HG03565 (cell line): ENCODE data around the gene KTI12.
"Not testable (repeated sequence)": the region's sequence is repeated elsewhere in the genome, so short reads cannot be mapped to it uniquely, and the experiment has no call there.

Experiments used
- ATAC-seq: cut with Tn5 transposase; IDR thresholded peaks from one replicate; pipeline ENCODE4 v1.9.1; 2021; ENCODE audit warnings: mild to moderate bottlenecking, moderate library complexity; ENCODE audit not compliant: unreplicated experiment

KTI12 gene

GRCh38 chr1:52041551-52042185 lies 8.1 kb upstream of the KTI12 start:
- ATAC-seq, result no peak

DNA sequence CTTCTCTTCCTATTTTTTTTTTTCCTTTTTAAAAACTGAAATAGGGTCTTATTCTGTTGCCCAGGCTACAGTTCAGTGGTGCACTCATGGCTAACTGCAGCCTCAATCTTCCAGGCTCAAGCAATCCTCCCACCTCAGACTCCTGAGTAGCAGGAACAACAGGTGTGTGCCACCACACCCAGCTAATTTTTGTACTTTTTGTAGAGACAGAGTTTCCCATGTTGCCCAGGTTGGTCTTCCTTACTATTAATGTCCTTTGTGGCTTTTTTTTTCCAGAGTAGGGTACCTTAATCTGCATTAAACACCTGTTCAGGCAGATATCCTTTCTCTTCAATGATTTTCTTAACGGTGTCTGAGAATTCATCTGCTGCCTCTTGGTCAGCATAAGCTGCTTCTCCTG lies 4.3 kb upstream of the KTI12 start:
- no peak for ATAC-seq

DNA sequence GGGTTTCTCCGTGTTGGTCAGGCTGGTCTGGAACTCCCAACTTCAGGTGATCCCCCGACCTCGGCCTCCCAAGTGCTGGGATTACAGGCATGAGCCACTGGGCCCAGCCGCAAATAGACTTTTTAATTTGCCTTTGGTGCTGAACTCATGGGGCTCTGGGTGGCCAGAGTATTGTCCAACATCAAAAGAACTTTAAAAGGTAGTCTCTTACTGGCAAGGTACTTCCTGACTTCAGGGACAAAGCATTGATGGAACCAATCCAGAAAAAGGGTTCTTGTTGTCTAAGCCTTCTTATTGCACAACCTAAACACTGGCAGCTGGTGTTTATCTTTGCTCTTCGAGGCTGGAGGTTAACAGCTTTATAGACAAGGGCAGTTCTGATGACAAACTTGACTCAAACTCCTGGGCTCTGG lies 3.8 kb upstream of the KTI12 start:
- ATAC-seq, result no peak

- no peak for ATAC-seq
Measured at GRCh38 chr1:52034050-52034384, 407 bp upstream of the KTI12 start.

GRCh38 chr1:52032785-52033131 lies 852 bp downstream of the KTI12 start:
- ATAC-seq, result peak; percentile 31

GRCh38 chr1:52032124-52032784 lies 1.4 kb downstream of the KTI12 start:
- no peak for ATAC-seq

DNA sequence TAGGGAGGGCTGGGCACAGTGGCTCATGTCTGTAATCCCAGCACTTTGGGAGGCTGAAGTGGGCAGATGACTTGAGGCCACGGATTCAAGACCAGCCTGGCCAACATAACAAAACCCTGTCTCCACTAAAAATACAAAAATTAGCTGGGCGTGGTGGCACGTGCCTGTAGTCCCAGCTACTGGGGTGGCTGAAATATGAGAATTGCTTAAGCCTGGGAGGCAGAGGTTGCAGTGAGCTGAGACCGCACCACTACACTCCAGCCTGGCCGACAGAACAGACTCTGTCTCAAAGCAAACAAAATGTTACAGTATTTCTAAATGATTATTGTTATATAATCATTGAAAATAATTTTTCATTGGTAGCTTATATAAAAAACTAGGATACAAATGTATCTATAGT lies 4.8 kb downstream of the KTI12 start:
- ATAC-seq, result not testable (repeated sequence)

DNA sequence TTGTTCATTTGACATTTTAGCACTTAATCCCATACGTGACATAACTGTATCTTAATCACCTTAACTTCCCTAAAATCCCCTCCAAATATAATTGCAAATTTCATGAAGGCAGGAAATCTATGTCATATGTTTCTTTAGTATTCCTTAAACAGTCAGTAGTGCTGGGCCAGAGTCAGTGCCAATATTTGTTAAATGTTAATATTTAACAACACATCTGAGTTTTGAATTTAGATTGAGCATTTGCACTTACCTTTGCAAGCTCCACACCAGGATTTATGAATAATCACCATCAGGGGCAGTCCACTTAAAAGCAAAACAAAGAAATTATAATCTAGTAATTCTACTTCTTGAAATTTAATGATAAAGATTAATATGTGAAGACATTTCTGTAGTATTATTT lies 5.3 kb downstream of the KTI12 start:
- ATAC-seq, result no peak

DNA sequence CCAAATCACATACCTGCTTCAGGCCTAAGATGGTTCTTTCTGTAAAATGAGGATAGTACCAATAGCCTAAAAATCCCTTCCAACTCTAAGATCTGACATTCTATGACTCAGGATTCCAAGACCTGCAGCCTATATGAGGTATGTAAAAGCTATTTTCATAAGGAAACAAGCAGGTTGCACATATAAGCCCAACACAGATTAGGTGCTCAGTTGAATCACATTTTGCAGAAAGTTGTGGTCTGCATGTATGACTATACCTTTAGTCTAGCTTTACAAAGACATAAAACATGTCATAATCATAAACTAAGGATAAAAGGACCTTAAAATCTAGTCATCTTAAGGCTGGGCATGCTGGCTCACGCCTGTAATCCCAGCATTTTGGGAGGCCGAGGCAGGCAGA lies 7.3 kb downstream of the KTI12 start:
- no peak for ATAC-seq

DNA sequence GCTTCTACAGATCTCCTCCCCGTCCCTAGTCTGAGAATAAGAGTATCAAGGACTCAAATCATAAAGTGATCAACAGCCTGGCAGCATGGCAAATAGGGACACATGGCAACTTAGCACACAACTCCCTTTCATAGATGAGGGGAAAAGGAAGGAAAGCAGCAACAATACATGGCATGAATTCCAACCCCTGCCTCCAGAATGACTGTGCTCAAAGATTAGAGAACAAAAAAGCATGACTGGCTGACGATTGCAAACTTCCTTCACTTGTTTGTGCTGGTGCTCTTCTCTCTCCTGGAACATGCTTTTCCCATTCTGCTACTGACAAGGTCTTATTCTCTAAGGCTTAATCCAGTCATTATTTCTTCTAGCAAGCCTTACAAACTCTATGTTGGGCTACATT lies 11.5 kb downstream of the KTI12 start:
- no peak for ATAC-seq

- ATAC-seq, result no peak
Measured at GRCh38 chr1:52008071-52008809, 25.4 kb downstream of the KTI12 start.

DNA sequence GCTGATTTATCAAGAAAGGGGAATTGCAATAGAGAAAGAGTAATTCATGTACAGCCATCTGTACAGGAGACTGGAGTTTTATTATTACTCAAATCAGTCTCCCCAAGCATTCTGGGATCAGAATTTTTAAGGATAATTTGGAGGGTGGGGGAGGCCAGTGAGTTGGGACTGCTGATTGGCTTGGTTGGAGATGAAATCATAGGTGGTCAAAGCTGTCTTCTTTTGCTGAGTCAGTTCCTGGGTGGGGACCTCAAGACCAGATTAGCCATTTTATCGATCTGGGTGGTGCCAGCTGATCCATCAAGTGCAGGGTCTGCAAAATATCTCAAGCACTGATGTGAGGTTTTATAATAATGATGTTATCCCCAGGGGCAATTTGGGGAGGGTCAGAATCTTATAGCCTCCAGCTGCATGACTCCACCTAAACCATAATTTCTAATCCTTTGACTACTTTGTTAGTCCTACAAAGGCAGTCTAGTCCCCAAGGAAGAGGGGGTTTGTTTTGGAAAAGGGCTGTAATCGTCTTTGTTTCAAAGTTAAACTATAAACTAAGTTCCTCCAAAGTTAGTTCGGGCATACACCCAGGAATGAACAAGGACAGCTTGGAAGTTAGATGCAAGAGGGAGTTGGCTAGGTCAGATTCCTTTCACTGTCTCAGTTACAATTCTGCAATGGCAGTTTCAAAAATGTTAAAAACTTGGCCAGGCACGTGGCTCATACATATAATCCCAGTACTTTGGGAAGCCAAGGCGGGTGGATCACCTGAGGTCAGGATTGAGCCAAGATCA lies 26.2 kb downstream of the KTI12 start:
- no peak for ATAC-seq

GRCh38 chr1:52006081-52006553 lies 27.5 kb downstream of the KTI12 start:
- not testable (repeated sequence) for ATAC-seq

- not testable (repeated sequence) for ATAC-seq
Measured at GRCh38 chr1:52005548-52005947, 28.1 kb downstream of the KTI12 start.

DNA sequence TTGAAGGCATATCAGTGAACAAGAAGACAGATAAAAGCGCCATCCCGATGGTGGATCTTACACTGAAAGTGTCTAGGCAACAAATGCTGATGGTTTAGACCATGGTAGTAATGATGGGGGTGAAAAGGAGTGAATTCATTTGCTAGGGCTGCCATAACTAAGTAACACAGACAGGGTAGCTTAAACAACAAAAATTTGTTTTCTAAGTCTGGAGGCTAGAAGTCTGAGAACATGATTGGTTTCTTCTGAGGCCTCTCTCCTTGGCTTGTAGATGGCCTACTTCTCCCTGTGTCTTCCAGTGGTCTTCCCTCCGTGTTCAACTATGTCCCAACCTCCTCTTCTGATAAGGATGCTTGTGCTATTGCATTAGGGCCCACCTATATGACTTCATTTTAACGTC lies 29.7 kb downstream of the KTI12 start:
- ATAC-seq, result no peak

DNA sequence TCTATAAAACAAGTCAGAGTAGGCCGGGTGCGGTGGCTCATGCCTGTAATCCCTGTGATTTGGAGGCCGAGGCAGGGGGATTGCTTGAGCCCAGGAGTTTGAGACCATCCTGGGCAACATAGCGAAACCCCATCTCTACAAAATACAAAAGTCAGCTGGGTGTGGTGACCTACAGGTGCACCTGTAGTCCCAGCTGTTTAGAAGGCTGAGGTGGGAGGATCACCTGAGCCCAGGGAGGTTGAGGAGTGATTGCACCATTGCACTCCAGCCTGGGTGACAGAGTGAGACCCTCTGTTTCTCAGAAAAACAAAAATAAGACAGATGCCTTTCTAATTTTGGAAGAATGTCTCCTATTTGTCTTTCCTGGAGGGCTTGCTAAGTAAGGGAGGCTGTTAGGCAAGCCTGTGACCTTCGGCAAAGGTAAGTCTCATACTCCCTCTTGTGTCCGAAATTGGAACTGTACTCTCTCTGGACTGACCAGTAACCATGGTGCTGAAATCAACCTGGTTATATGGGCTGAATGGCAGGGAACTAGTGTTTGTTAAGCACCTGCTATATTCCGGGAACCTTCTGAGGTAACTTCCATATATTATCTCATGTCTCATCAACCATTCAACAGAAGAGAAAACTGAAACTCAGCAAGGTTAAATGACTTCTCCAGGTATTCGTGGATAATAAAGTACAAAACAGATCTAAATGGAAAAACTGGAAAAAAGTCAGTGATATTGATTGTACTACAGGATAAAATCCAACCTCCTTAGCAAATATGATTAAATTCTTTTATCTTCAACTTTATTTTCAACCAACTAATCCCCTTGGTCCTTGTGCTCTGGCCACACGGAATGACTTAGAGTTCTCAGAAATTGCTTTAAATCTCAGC lies 31.3 kb downstream of the KTI12 start:
- ATAC-seq, result peak; percentile 78

GRCh38 chr1:51998701-51999100 lies 34.9 kb downstream of the KTI12 start:
- no peak for ATAC-seq

DNA sequence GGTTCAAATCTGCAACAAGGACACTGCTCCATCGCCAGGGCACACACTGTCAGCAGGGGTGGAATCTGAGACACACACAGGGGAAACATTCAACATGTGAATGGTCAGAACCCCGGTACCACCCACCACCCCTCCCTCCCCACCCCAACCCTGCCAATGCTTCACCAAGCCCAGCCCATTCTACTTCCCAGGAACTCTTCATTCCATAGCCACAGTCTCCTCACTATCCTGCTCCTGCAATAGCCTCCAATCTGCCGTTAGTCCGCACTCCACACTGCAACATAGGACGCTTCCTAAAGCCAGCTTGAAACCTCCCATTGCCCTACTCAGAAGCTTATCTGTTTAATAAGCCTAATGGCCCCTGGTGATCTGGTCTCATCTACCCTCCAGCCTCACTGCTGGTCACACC lies 35.6 kb downstream of the KTI12 start:
- no peak for ATAC-seq

GRCh38 chr1:51990478-51990965 lies 43.1 kb downstream of the KTI12 start, which contains the start of gene RAB3B:
Gene RAB3B (minus strand): TSS chr1:51990700. CDS start chr1:51977117, 13,583 bp downstream.
- peak; percentile 48 for ATAC-seq
